ENCODE data around the gene EPS15.

Gene EPS15

GRCh38 chr1:51314974-51315373, 204.1 kb downstream of the EPS15 start:
- no peak for DNase-seq (ENCODE audit: low spot score)

GRCh38 chr1:51313961-51314777, 204.9 kb downstream of the EPS15 start:
- peak; percentile 62 for DNase-seq (ENCODE audit: low spot score)

- no peak for DNase-seq (ENCODE audit: low spot score)
Measured at GRCh38 chr1:51313268-51313852, 205.7 kb downstream of the EPS15 start.

GRCh38 chr1:51312718-51313117, 206.3 kb downstream of the EPS15 start:
- DNase-seq (ENCODE audit: low spot score) = no peak

GRCh38 chr1:51311826-51312225, 207.2 kb downstream of the EPS15 start:
- no peak for DNase-seq (ENCODE audit: low spot score)

GRCh38 chr1:51310871-51311613, 208.0 kb downstream of the EPS15 start:
- DNase-seq (ENCODE audit: low spot score) = no peak

- DNase-seq (ENCODE audit: low spot score) = no peak
Measured at GRCh38 chr1:51309291-51309690, 209.8 kb downstream of the EPS15 start.

- DNase-seq (ENCODE audit: low spot score) = no peak
Measured at GRCh38 chr1:51308636-51309035, 210.4 kb downstream of the EPS15 start.

- DNase-seq (ENCODE audit: low spot score) = no peak
Measured at GRCh38 chr1:51306950-51307349, 212.1 kb downstream of the EPS15 start.

GRCh38 chr1:51305371-51305823, 213.7 kb downstream of the EPS15 start:
- no peak for DNase-seq (ENCODE audit: low spot score)

GRCh38 chr1:51304360-51304759, 214.7 kb downstream of the EPS15 start:
- no peak for DNase-seq (ENCODE audit: low spot score)

Data from AG08396 (cell line).